Measurements from ENCODE around the gene ARFGEF3. TPM values are rescaled to one million over a fixed set of nuclear protein-coding genes. Genes with fewer than 3 reads are reported as not detected.

ARFGEF3 gene
- total RNA-seq, 1 experiment from 2014 or later: 0.71 TPM

DNA sequence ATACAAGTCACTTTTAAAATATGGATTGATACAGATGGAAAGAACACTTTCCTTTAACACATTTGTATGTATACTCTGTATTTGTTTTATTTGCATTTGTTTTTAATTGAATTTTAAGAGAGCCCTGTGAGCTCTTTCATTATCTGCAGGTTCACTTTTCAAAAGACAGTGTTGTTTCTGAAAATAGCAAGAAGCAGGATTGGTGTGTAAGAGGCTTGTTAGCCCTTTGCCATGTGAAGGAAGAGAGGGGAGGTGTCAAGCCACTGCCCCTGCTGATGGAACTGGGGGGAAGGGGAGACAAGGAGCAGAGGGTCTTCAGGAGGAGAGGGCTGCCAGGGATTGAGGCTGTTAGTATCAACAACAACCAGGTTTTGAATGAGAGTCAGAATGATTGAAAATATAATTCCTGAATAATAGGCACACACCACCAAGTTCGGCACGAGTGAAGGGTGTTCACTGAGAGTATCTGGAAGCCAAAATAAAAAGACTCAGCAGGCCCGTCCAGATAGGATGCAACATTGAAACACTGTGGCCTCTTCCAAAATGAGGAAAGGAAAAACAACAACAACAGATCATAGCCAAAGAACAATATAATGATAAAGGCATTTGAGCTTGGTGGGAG lies 69.1 kb downstream of the ARFGEF3 start:
- TF ChIP-seq, protein P1, sequence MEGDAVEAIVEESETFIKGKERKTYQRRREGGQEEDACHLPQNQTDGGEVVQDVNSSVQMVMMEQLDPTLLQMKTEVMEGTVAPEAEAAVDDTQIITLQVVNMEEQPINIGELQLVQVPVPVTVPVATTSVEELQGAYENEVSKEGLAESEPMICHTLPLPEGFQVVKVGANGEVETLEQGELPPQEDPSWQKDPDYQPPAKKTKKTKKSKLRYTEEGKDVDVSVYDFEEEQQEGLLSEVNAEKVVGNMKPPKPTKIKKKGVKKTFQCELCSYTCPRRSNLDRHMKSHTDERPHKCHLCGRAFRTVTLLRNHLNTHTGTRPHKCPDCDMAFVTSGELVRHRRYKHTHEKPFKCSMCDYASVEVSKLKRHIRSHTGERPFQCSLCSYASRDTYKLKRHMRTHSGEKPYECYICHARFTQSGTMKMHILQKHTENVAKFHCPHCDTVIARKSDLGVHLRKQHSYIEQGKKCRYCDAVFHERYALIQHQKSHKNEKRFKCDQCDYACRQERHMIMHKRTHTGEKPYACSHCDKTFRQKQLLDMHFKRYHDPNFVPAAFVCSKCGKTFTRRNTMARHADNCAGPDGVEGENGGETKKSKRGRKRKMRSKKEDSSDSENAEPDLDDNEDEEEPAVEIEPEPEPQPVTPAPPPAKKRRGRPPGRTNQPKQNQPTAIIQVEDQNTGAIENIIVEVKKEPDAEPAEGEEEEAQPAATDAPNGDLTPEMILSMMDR (conservative IDR thresholded peaks at IDR 0.05; ENCODE audit: low read depth, low read length): no peak
- TF ChIP-seq EZH2 (IDR thresholded peaks at IDR 0.05; ENCODE audit: borderline replicate concordance, low read depth, low read length, poor library complexity, severe bottlenecking): no peak
- intact Hi-C loops (cut with micrococcal nuclease; ENCODE audit: unreplicated experiment): no loop called here
- no peaks in the 10 kb centered on the region for H3K36me3 ChIP-seq (ENCODE audit: insufficient read depth, low read length, poor library complexity, severe bottlenecking)
- no peaks in the 10 kb centered on the region for H3K27me3 ChIP-seq (replicated peaks; ENCODE audit: insufficient read depth, low read depth, low read length, poor library complexity)
- peaks cover 9% of the 10 kb centered on the region for H3K4me1 ChIP-seq (ENCODE audit: insufficient read depth, low read length, poor library complexity, severe bottlenecking)
- no peak overlapping the region for H3K4me3 ChIP-seq (ENCODE audit: low read depth, low read length, poor library complexity, severe bottlenecking)
- DNase-seq (ENCODE audit: low spot score): no peak
- CTCF ChIA-PET: no interaction called here
- BruUV-seq (replicated peaks): no TSS peak
- POLR2A ChIA-PET (ENCODE audit: low non-redundant PET): interaction anchor here (0.6 kb wide), 1 partner anchor 33 kb away, joined by 3 read pairs; no protein-coding TSS in a partner anchor
- H3K9me3 ChIP-seq (ENCODE audit: low read depth, low read length, poor library complexity, severe bottlenecking): no peaks in the 10 kb centered on the region
- no peak overlapping the region for H3K27ac ChIP-seq (ENCODE audit: low read depth, low read length, poor library complexity, severe bottlenecking)

DNA sequence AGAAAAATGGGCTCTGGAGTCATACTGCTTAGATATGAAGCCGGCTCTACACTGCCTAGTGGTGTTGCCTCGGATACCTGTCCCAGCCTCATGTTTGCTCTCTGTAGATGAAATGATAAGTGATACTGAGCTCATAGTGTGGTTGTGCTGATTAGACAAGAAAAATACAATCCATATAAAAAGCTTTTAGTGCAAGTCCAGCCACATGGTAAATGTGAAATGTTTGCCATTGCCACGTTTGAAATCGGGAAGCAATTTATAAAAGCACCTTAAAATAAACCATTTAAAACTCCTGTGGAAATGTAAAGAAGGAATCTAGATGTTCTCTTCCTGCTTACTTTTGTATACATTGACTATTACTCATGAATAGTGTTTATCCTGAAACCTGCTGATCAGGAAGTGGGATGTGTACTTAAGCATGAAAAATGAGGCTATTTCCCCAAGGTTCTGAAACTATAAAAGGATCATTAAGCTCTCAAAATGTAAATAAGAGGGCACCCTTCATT lies 69.7 kb downstream of the ARFGEF3 start:
- no peak for DNase-seq (ENCODE audit: low spot score)
- intact Hi-C loops (cut with micrococcal nuclease; ENCODE audit: unreplicated experiment): no loop called here
- Histone ChIP-seq H3K36me3 (ENCODE audit: insufficient read depth, low read length, poor library complexity, severe bottlenecking) (no peaks in the 10 kb centered on the region), H3K27me3 (replicated peaks; ENCODE audit: insufficient read depth, low read depth, low read length, poor library complexity) (no peaks in the 10 kb centered on the region), H3K4me1 (ENCODE audit: insufficient read depth, low read length, poor library complexity, severe bottlenecking) (peaks cover 9% of the 10 kb centered on the region), H3K27ac (ENCODE audit: low read depth, low read length, poor library complexity, severe bottlenecking) (no peak overlapping the region), H3K4me3 (ENCODE audit: low read depth, low read length, poor library complexity, severe bottlenecking) (no peak overlapping the region), H3K9me3 (ENCODE audit: low read depth, low read length, poor library complexity, severe bottlenecking) (no peaks in the 10 kb centered on the region)
- no TSS peak for BruUV-seq (replicated peaks)
- CTCF ChIA-PET: no interaction called here
- no peak for TF ChIP-seq EZH2 (IDR thresholded peaks at IDR 0.05; ENCODE audit: borderline replicate concordance, low read depth, low read length, poor library complexity, severe bottlenecking)
- TF ChIP-seq, protein P1 (conservative IDR thresholded peaks at IDR 0.05; ENCODE audit: low read depth, low read length): no peak
- POLR2A ChIA-PET (ENCODE audit: low non-redundant PET): no interaction called here

DNA sequence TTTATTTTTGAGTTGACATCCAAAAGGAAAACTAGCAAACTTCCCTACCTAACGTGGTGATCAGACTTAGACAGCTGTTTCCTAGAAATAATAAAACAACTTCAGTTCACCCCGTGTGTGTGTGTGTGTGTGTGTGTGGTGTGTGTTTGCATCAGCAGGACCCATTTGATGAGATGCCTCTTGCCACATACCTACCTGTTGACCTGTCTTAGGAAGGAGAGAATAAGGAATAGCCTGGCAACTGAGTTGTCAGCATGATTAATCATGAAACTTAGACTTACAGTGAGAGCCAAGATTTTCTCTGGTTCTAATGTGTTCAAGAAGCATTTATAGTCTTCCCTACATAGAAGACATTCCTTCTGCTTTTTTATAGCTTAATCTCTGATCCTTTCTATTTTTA lies 72.6 kb downstream of the ARFGEF3 start:
- Histone ChIP-seq H3K27ac (ENCODE audit: low read depth, low read length, poor library complexity, severe bottlenecking) (no peak overlapping the region), H3K36me3 (ENCODE audit: insufficient read depth, low read length, poor library complexity, severe bottlenecking) (no peaks in the 10 kb centered on the region), H3K4me3 (ENCODE audit: low read depth, low read length, poor library complexity, severe bottlenecking) (no peak overlapping the region), H3K4me1 (ENCODE audit: insufficient read depth, low read length, poor library complexity, severe bottlenecking) (peaks cover 6% of the 10 kb centered on the region), H3K27me3 (replicated peaks; ENCODE audit: insufficient read depth, low read depth, low read length, poor library complexity) (no peaks in the 10 kb centered on the region), H3K9me3 (ENCODE audit: low read depth, low read length, poor library complexity, severe bottlenecking) (no peaks in the 10 kb centered on the region)
- TF ChIP-seq EZH2 (IDR thresholded peaks at IDR 0.05; ENCODE audit: borderline replicate concordance, low read depth, low read length, poor library complexity, severe bottlenecking): no peak
- TF ChIP-seq, protein P1 (conservative IDR thresholded peaks at IDR 0.05; ENCODE audit: low read depth, low read length): no peak
- ChIA-PET POLR2A (ENCODE audit: low non-redundant PET) (no interaction called here), CTCF (no interaction called here)
- no peak for DNase-seq (ENCODE audit: low spot score)
- no TSS peak for BruUV-seq (replicated peaks)
- intact Hi-C loops (cut with micrococcal nuclease; ENCODE audit: unreplicated experiment): no loop called here

Measured in A673 (cell line).